NCI-H2107 treated with DMSO at 0.1 percent for 48 hours (cell line): Measurements from ENCODE around the gene LRIG3.
"Not testable (repeated sequence)": the region's sequence is repeated elsewhere in the genome, so short reads cannot be mapped to it uniquely, and the experiment has no call there.

Experiments
- DNase-seq: peaks from one replicate; lab custom pipeline; 2025; ENCODE audit not compliant: unreplicated experiment; lab: John Stamatoyannopoulos, UW

The LRIG3 gene

GRCh38 chr12:58920102-58920960 lies at the start of gene LRIG3:
TSS of gene LRIG3 (minus strand) at chr12:58920504. CDS start at chr12:58920235, 269 bp downstream.
- DNase-seq, result no peak

- no peak for DNase-seq
These were observed 48.9 kb upstream of the LRIG3 start for GRCh38 chr12:58969237-58969636.

- no peak for DNase-seq
These were observed 47.3 kb upstream of the LRIG3 start for GRCh38 chr12:58967561-58967960.

- DNase-seq, result no peak
These were observed 46.6 kb upstream of the LRIG3 start for GRCh38 chr12:58966939-58967338.

- no peak for DNase-seq
These were observed 45.3 kb upstream of the LRIG3 start for GRCh38 chr12:58965568-58965967.

GRCh38 chr12:58963844-58964243 lies 43.5 kb upstream of the LRIG3 start:
- DNase-seq, result no peak

GRCh38 chr12:58961906-58962305 lies 41.6 kb upstream of the LRIG3 start:
- no peak for DNase-seq

- DNase-seq, result no peak
These were observed 40.9 kb upstream of the LRIG3 start for GRCh38 chr12:58961166-58961565.

- DNase-seq, result no peak
These were observed 39.5 kb upstream of the LRIG3 start for GRCh38 chr12:58959639-58960300.

GRCh38 chr12:58957298-58957697 lies 37.0 kb upstream of the LRIG3 start:
- no peak for DNase-seq

GRCh38 chr12:58955849-58956248 lies 35.5 kb upstream of the LRIG3 start:
- DNase-seq, result no peak

GRCh38 chr12:58954002-58954401 lies 33.7 kb upstream of the LRIG3 start:
- DNase-seq, result no peak

GRCh38 chr12:58950739-58951100 lies 30.4 kb upstream of the LRIG3 start:
- DNase-seq, result no peak

- not testable (repeated sequence) for DNase-seq
These were observed 29.8 kb upstream of the LRIG3 start for GRCh38 chr12:58949954-58950738.

GRCh38 chr12:58943079-58943478 lies 22.8 kb upstream of the LRIG3 start:
- DNase-seq, result no peak

- no peak for DNase-seq
These were observed 22.0 kb upstream of the LRIG3 start for GRCh38 chr12:58942345-58942744.

GRCh38 chr12:58939399-58940100 lies 19.2 kb upstream of the LRIG3 start:
- no peak for DNase-seq

GRCh38 chr12:58938440-58938839 lies 18.1 kb upstream of the LRIG3 start:
- DNase-seq, result no peak

GRCh38 chr12:58934528-58934927 lies 14.2 kb upstream of the LRIG3 start:
- no peak for DNase-seq

- DNase-seq, result no peak
These were observed 12.7 kb upstream of the LRIG3 start for GRCh38 chr12:58932806-58933681.
